Stimulated activated CD4-positive, alpha-beta T cell treated with anti-CD3 and anti-CD28 coated beads, Interleukin-15, amount 100 ng/mL, for 1 hour (primary cell): ENCODE measurements around the gene ARID5A.
"Not testable (repeated sequence)": the region's sequence is repeated elsewhere in the genome, so short reads cannot be mapped to it uniquely, and the experiment has no call there.

Experiments
- DNase-seq, 2 donors: peaks; one replicate each; pipeline ENCODE4 v3.0.0-alpha.2; 2020; ENCODE audit warnings: low read depth in 1 of 2, low spot score in 1 of 2

The ARID5A gene

GRCh38 chr2:96554293-96555145 lies 18.0 kb downstream of the ARID5A start:
- DNase-seq = peak; percentile 52 to 59

GRCh38 chr2:96555146-96555610 lies 18.6 kb downstream of the ARID5A start:
- no peak for DNase-seq

DNA sequence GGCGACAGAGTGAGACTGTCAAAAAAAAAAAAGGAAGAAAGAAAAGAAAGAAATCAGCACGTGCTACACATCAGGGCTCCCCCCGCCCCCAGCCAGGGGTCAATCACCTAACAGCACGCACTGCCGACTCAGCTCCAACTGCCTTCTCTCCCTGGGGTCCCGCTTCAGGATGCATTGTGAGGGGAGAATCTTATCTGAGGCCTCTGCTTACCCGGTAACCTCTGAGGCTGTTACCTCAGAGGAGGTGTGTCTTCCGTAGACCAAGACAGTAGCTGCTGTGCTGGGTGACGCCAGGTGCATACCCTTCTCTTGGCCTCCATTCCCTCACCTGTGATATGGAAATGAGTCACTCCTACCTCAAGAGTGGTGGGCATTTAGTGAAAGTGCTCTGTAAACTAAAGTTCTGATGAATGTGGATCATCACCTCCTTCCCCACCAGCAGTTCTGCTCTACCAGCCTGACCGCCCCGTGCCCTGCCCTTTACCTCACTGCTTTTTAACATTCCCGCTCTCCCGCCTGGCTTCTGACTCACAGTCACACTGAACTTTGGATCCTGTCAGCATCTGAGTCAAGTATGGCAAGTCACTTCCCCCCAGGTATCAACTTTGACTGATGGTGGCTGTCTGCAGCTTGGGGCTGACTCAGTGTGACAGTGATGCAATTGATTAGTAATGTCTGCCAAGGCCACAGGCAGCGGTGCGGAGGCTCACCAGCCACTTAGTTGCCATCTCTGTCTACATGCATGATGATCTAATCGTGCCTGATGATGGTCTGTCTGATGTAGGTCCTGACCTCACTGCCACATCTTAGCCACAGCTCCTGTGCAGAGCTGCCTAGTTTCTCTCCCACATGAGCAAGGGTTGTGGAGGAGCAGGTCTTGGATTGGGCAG lies 20.1 kb downstream of the ARID5A start:
- no peak for DNase-seq

DNA sequence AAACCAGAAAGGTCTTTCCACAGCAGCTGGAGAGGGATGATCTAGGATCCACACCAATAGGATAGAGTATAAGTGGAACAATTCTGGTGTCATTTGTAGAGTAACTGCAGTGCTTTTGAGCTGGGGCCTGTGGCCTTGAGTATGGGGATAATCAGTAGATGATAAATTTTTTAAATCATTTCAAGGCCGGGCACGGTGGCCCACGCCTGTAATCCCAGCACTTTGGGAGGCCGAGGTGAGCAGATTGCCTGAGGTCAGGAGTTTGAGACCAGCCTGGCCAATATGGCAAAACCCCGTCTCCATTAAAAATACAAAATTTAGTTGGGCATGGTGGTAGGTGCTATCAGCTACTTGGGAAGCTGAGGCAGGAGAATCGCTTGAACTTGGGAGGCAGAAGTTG lies 20.9 kb downstream of the ARID5A start:
- not testable (repeated sequence) for DNase-seq

- no peak for DNase-seq
Measured at GRCh38 chr2:96558061-96558460, 21.5 kb downstream of the ARID5A start.

DNA sequence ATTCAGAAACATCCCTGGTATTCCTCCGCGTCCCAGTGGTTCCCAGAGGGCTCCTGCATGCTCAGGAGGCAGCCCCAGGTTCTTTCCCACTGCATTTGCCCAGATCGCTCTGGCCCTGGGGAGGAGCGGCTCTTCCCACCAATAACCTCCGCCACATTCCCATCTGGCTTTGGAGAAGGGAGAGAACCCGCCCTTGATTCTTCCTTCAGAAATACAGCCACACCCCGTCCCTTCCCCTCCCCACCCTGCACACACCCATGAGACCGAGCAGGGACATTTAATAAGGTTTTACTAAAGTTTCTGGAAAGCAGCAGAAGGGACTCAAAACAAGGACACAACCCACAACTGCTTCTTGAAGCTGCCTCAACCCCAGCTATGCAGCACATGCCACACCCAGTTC lies 21.9 kb downstream of the ARID5A start:
- DNase-seq = no peak

DNA sequence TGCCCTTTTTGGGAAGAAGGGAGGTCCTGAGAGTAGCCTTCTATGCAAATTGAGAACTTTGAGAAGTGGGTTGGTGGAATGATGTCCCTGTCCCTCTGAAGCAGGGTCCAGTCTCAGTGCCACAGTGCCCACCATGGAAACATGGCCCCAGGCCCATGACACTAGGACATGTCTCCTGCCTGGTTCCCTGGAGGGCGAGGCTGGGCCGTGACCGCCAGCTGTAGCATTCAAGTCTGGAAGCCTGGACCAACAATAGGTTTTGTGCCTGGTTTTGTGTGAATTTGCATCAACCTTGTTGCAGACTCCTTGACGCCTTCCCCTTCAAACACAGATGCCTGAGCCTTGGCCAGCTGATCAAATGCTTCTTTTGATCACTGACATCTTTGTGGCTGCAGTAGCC lies 27.5 kb downstream of the ARID5A start:
- no peak for DNase-seq

DNA sequence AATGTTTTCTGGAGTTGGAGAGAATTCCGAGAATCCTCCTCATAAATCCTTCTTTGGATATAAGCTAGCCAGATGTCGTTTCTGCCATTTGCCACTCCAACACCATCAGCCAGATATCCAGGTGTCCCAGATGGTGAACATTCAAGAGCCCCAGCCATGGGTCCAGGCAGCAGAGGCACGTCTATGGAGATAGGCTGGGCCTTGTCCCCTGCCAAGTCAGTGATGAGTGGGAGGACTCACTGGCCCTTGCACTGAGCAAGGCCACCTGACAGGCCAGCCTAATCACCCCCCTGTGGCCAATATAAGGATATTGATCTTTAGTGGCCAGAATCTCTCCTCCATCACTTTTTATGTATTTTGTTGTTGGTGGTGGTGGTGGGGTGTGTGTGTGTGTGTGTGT lies 28.0 kb downstream of the ARID5A start:
- DNase-seq = no peak

GRCh38 chr2:96565111-96565510 lies 28.6 kb downstream of the ARID5A start:
- DNase-seq = no peak

DNA sequence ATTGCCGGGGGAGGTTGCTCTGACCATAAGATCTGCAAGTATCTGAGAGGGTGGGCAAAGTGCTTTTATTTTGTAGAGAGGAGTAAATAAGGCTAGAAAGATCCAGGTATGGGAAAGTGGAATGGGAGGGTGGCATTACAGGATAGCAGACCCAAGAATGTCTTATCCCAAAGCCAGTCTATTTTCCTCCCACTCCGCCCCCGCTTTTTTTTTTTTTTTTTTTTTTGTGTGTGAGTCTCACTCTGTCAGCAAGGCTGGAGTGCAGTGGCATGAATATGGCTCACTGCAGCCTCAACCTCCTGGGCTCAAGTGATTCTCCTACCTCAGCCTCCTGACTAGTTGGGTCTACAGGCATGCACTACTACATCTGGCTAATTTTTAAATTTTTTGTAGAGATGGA lies 31.5 kb downstream of the ARID5A start:
- DNase-seq = no peak

- DNase-seq = no peak
Measured at GRCh38 chr2:96574364-96574763, 37.8 kb downstream of the ARID5A start.

DNA sequence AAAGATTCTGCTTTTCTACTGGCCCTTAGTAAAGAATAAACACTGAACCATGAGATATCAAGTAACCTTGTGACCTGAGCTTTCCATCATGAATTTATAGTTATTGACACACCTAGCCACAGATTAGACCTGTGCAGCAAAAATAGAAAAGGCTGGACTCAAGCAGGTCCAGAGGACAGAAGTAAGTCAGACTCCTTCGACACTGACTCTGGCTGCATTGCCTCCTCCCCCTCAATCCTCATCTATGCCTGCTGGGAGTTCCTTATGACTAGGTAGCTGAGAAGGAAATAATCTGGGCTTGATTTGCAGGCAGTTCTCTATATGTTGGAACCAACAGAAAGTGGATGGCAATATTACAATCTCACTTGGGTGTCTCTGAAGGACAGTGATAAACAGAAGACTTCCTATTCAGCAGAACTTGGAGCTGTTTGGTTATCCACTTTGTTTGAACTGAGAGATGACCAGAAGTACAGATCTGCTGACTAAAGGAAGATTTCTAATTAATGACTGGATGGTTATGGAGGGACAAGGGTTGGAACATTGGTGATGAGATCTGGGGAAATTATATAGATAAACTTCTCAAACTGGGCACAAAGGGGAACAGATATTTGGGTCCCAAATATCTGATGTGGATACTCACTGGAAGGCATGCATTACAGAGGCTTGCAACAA lies 39.4 kb downstream of the ARID5A start:
- no peak for DNase-seq

DNA sequence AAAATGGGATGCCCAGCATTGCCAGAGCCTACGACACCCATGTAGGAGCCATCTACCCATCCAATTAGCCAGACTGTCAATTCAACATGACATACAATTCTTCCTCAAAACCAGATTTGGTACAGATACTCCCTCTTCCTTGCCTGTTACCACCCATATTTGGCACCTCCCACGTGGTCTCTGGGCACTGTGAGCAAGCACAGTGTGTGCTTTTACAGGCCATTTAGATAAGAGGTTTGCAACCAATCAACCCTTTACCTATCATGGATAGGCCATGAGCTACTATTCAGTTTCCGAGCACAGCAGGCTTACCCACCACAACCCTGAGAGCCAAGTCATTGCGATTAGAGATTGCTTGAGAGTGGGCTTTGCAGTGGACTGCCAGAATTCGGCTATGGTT lies 40.9 kb downstream of the ARID5A start:
- no peak for DNase-seq

DNA sequence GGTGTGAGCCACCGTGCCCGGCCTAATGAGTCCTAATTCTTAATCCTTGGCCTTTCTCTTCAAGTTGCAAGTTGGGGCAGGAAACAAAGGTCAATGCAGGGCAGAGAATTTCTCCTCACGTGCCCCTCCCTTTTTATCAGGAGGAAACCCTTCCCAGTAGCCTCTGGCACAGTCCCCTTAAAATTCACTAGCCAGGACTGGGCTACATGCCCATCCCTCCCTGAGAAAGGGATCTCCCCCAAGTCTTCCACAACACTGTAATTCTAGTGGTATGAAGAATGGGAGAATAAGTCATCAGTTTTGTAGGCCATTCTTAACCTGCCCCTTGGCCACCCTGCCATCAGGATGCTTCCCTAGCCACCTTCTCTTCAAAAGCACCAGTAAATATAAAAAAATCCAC lies 42.2 kb downstream of the ARID5A start:
- no peak for DNase-seq

- DNase-seq = no peak
Measured at GRCh38 chr2:96579422-96579821, 42.9 kb downstream of the ARID5A start.

GRCh38 chr2:96580771-96581170 lies 44.2 kb downstream of the ARID5A start:
- no peak for DNase-seq

GRCh38 chr2:96584017-96584416 lies 47.5 kb downstream of the ARID5A start:
- no peak for DNase-seq

DNA sequence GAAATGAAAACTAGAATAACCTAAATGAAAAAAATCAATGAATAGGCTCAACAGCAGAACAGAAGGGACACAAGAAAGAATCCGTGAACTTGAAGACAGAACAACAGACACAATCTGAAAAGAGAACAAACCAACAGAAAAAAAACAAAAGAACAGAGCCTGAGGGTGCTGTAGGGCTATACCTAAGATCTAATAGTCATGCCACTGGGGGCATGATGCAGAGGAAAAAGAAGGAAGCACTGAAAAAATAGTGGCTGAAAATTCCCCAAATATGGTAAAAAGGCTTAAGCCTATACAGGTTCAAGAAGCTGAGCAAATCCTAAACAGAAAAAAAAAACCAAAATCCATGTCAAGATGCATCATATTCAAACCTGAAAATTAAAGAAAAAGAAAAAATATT lies 51.3 kb downstream of the ARID5A start:
- no peak for DNase-seq

DNA sequence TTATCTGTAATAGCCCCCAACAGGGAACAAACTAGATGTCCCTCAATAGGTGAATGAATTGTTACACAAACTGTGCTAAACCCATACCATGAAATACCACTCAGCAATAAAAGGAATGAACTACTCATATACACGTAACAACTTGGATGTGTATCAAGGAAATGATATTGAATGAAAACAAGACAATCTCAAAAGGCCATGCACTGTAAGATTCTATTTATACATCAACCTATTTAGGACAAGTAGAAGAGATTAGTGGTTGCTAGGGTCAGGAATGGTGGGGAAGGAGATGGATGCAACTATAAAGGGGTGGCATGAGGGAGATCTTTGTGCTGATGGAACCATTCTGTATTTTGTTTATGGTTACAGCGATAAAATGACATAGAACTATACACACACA lies 54.5 kb downstream of the ARID5A start:
- no peak for DNase-seq

GRCh38 chr2:96591494-96591893 lies 54.9 kb downstream of the ARID5A start:
- no peak for DNase-seq

- DNase-seq = no peak
Measured at GRCh38 chr2:96594282-96594681, 57.7 kb downstream of the ARID5A start.
